Iris pigment epithelial cell (primary cell): ENCODE data around the gene FBXO31.

ENCODE experiments used
- DNase-seq: peaks from one replicate; pipeline ENCODE4 v3.0.0-alpha.2; 2011; ENCODE audit warnings: low read depth

Gene FBXO31

GRCh38 chr16:87278191-87279093 is 105.1 kb downstream of the FBXO31 start:
- DNase-seq, result peak; percentile 82
